Measurements from ENCODE around the gene BCR. TPM values are rescaled to one million over a fixed set of nuclear protein-coding genes. Genes with fewer than 3 reads are reported as not detected.
A peak's percentile ranks its signal among the peaks of the same experiment; 100 is the strongest.

BCR gene
- total and polyA plus RNA-seq, 2 of the 4 experiments (the other 2 are of a cell fraction): 28.9 to 44.6 TPM

- intact Hi-C loops (cut with micrococcal nuclease): no loop called here
- no TSS peak for BruUV-seq (replicated peaks)
- no peak overlapping the region for H2BK20ac ChIP-seq (ENCODE audit: low read depth, low read length)
- ChIA-PET CTCF (interaction anchor here (0.7 kb wide), 1 partner anchor 274 kb away, joined by 4 read pairs; no protein-coding TSS in a partner anchor), POLR2A (ENCODE audit: unreplicated experiment) (no interaction called here)
- peaks cover 0 to 7% of the 10 kb centered on the region in 2 experiments; a peak in 1 of 4 replicates for H3K79me1 ChIP-seq (ENCODE audit: low read depth in 1 of 2, low read length in 2 of 2)
- H4K91ac ChIP-seq (ENCODE audit: insufficient read depth, low read depth, low read length): no peak overlapping the region
- H2AK5ac ChIP-seq (ENCODE audit: low read depth, low read length): no peak overlapping the region
- no peak overlapping the region for H2BK5ac ChIP-seq (ENCODE audit: low read depth, low read length, poor library complexity, severe bottlenecking)
- no peak overlapping the region for H2AFZ ChIP-seq (replicated peaks; ENCODE audit: low read length, poor library complexity)
- H2BK15ac ChIP-seq (ENCODE audit: low read depth, low read length): no peak overlapping the region
- no peak overlapping the region for H3K14ac ChIP-seq (replicated peaks; ENCODE audit: low read depth, low read length)
- peaks cover 39% of the 10 kb centered on the region for H3K36me3 ChIP-seq (ENCODE audit: control insufficient read depth, insufficient read depth, low read length)
- no peak overlapping the region for H3K9ac ChIP-seq (ENCODE audit: low read depth, low read length)
- peaks cover 6% of the 10 kb centered on the region; the same call in 1 of the 2 replicates for H4K20me1 ChIP-seq (ENCODE audit: insufficient read depth, low read length)
- no peak overlapping the region for H3K18ac ChIP-seq (ENCODE audit: low read depth, low read length)
- H2BK120ac ChIP-seq (ENCODE audit: low read depth, low read length): no peak overlapping the region
- ATAC-seq (ENCODE audit: low read depth) (no peak), DNase-seq (no peak)
- no peak overlapping the region for H3K4me3 ChIP-seq (ENCODE audit: insufficient read depth, low read depth, low read length)
- no peak overlapping the region for H4K8ac ChIP-seq (ENCODE audit: low read depth in 2 of 2, low read length in 2 of 2)
- no peak overlapping the region for H3K4ac ChIP-seq (ENCODE audit: low read depth, low read length)
- in situ Hi-C loops (cut with MboI; ENCODE audit: low sequenced_read_pairs): loop anchor here (25.0 kb wide), 1 partner anchor 324 kb away; no protein-coding TSS in a partner anchor
- H3K27ac ChIP-seq (ENCODE audit: insufficient read depth, low read length): no peak overlapping the region
- 80% methylated on average over 1 of the region's 2 CpGs; no CpG with 5 or more reads in 1 of the 2 experiments for WGBS, 2 experiments (ENCODE audit: extremely low coverage in 2 of 2, insufficient read length in 1 of 2)
- no peak overlapping the region for H3K56ac ChIP-seq (ENCODE audit: extremely low read depth, insufficient read depth, low read length)
- dilution Hi-C loops (cut with HindIII; ENCODE audit: low sequenced_read_pairs, unreplicated experiment): no loop called here
- H3K27me3 ChIP-seq (ENCODE audit: control insufficient read depth, insufficient read depth, low read length): no peaks in the 10 kb centered on the region
- H3K4me1 ChIP-seq (ENCODE audit: control insufficient read depth, insufficient read depth, low read length): peaks cover 5% of the 10 kb centered on the region; the same call in 1 of the 2 replicates
- no peak overlapping the region for H3K23ac ChIP-seq (ENCODE audit: low read depth, low read length)
- no peak overlapping the region for H3K4me2 ChIP-seq (ENCODE audit: low read depth, low read length)
- H4K5ac ChIP-seq (ENCODE audit: low read depth, low read length): no peak overlapping the region
- TF ChIP-seq FOS (IDR thresholded peaks at IDR 0.05; ENCODE audit: low read depth, low read length) (no peak), RAD21 (IDR thresholded peaks at IDR 0.05; ENCODE audit: low read length) (no peak), MXI1 (IDR thresholded peaks at IDR 0.05; ENCODE audit: borderline replicate concordance, low read depth, low read length) (no peak), RFX5 (IDR thresholded peaks at IDR 0.05; ENCODE audit: low read depth, low read length) (no peak), SMC3 (IDR thresholded peaks at IDR 0.05; ENCODE audit: low read depth, low read length) (no peak), USF2 (IDR thresholded peaks at IDR 0.05; ENCODE audit: low read depth, low read length) (no peak), CHD1 (IDR thresholded peaks at IDR 0.05; ENCODE audit: low read depth, low read length) (no peak)
- peak overlapping the region; percentile 65 for H2AK9ac ChIP-seq (replicated peaks; ENCODE audit: low read depth, low read length, poor library complexity)
- H3K9me1 ChIP-seq (ENCODE audit: insufficient read depth, low read length): 0 out of 2 replicates have a peak, but pooled peaks cover 11% of the 10 kb centered on the region
- H3K9me3 ChIP-seq (ENCODE audit: control insufficient read depth, insufficient read depth, low read length): no peaks in the 10 kb centered on the region
Measured at GRCh38 chr22:23286296-23286695, 106.0 kb downstream of the BCR start.

All from IMR-90 (cell line).